ENCODE measurements around the gene PDCD7.
"Not testable (repeated sequence)": the region's sequence is repeated elsewhere in the genome, so short reads cannot be mapped to it uniquely, and the experiment has no call there.

PDCD7 gene

GRCh38 chr15:65077981-65078352 is 55.6 kb downstream of the PDCD7 start:
- Histone ChIP-seq H3K9ac (ENCODE audit: low read length) (no peak overlapping the region), H3K9me3 (ENCODE audit: control insufficient read depth, low read depth, low read length) (no peaks in the 10 kb centered on the region), H3K36me3 (ENCODE audit: control insufficient read depth, low read depth, low read length) (no peaks in the 10 kb centered on the region), H3K4me3 (ENCODE audit: low read length) (no peak overlapping the region), H3K27ac (ENCODE audit: low read length) (no peak overlapping the region), H3K27me3 (ENCODE audit: control insufficient read depth, insufficient read depth, low read length) (no peaks in the 10 kb centered on the region), H3K4me1 (ENCODE audit: control insufficient read depth, low read depth, low read length) (peaks cover 9% of the 10 kb centered on the region)

GRCh38 chr15:65077291-65077980 is 56.2 kb downstream of the PDCD7 start:
- no peak overlapping the region for H3K4me3 ChIP-seq (ENCODE audit: low read length)
- no peaks in the 10 kb centered on the region for H3K27me3 ChIP-seq (ENCODE audit: control insufficient read depth, insufficient read depth, low read length)
- no peak overlapping the region for H3K27ac ChIP-seq (ENCODE audit: low read length)
- H3K4me1 ChIP-seq (ENCODE audit: control insufficient read depth, low read depth, low read length) = peaks cover 4% of the 10 kb centered on the region
- no peak overlapping the region for H3K9ac ChIP-seq (ENCODE audit: low read length)
- no peaks in the 10 kb centered on the region for H3K9me3 ChIP-seq (ENCODE audit: control insufficient read depth, low read depth, low read length)
- H3K36me3 ChIP-seq (ENCODE audit: control insufficient read depth, low read depth, low read length) = no peaks in the 10 kb centered on the region

GRCh38 chr15:65076486-65077290 is 56.9 kb downstream of the PDCD7 start, which contains the start of gene KBTBD13:
KBTBD13 (plus strand) TSS chr15:65076746; CDS start chr15:65076816, 70 bp downstream.
- Histone ChIP-seq H3K9ac (ENCODE audit: low read length) (no peak within 1 kb of the TSS), H3K36me3 (ENCODE audit: control insufficient read depth, low read depth, low read length) (no peaks in the 10 kb centered on the region), H3K27ac (ENCODE audit: low read length) (no peak within 1 kb of the TSS), H3K9me3 (ENCODE audit: control insufficient read depth, low read depth, low read length) (no peaks in the 10 kb centered on the region), H3K4me3 (ENCODE audit: low read length) (no peak within 1 kb of the TSS), H3K4me1 (ENCODE audit: control insufficient read depth, low read depth, low read length) (no peaks in the 10 kb centered on the region), H3K27me3 (ENCODE audit: control insufficient read depth, insufficient read depth, low read length) (no peaks in the 10 kb centered on the region)

- not testable (repeated sequence) for H3K36me3 ChIP-seq (ENCODE audit: control insufficient read depth, low read depth, low read length); H3K27ac ChIP-seq (ENCODE audit: low read length); H3K27me3 ChIP-seq (ENCODE audit: control insufficient read depth, insufficient read depth, low read length); H3K4me3 ChIP-seq (ENCODE audit: low read length); H3K9ac ChIP-seq (ENCODE audit: low read length); H3K4me1 ChIP-seq (ENCODE audit: control insufficient read depth, low read depth, low read length); H3K9me3 ChIP-seq (ENCODE audit: control insufficient read depth, low read depth, low read length)
Observed at GRCh38 chr15:65075607-65076395, 57.8 kb downstream of the PDCD7 start.

GRCh38 chr15:65074946-65075345 is 58.7 kb downstream of the PDCD7 start:
- H3K27ac ChIP-seq (ENCODE audit: low read length); H3K27me3 ChIP-seq (ENCODE audit: control insufficient read depth, insufficient read depth, low read length); H3K4me3 ChIP-seq (ENCODE audit: low read length); H3K9me3 ChIP-seq (ENCODE audit: control insufficient read depth, low read depth, low read length); H3K36me3 ChIP-seq (ENCODE audit: control insufficient read depth, low read depth, low read length); H3K9ac ChIP-seq (ENCODE audit: low read length); H3K4me1 ChIP-seq (ENCODE audit: control insufficient read depth, low read depth, low read length): not testable (repeated sequence)

- Histone ChIP-seq H3K4me1 (ENCODE audit: control insufficient read depth, low read depth, low read length) (peaks cover 4% of the 10 kb centered on the region), H3K36me3 (ENCODE audit: control insufficient read depth, low read depth, low read length) (no peaks in the 10 kb centered on the region), H3K27ac (ENCODE audit: low read length) (no peak overlapping the region), H3K27me3 (ENCODE audit: control insufficient read depth, insufficient read depth, low read length) (peaks cover under 1% of the 10 kb centered on the region), H3K9ac (ENCODE audit: low read length) (no peak overlapping the region), H3K4me3 (ENCODE audit: low read length) (no peak overlapping the region), H3K9me3 (ENCODE audit: control insufficient read depth, low read depth, low read length) (no peaks in the 10 kb centered on the region)
Observed at GRCh38 chr15:65072617-65073016, 61.0 kb downstream of the PDCD7 start.

- Histone ChIP-seq H3K36me3 (ENCODE audit: control insufficient read depth, low read depth, low read length) (no peaks in the 10 kb centered on the region), H3K4me1 (ENCODE audit: control insufficient read depth, low read depth, low read length) (peaks cover 6% of the 10 kb centered on the region), H3K4me3 (ENCODE audit: low read length) (no peak overlapping the region), H3K27me3 (ENCODE audit: control insufficient read depth, insufficient read depth, low read length) (peaks cover 6% of the 10 kb centered on the region), H3K27ac (ENCODE audit: low read length) (no peak overlapping the region), H3K9me3 (ENCODE audit: control insufficient read depth, low read depth, low read length) (no peaks in the 10 kb centered on the region), H3K9ac (ENCODE audit: low read length) (no peak overlapping the region)
Observed at GRCh38 chr15:65072027-65072426, 61.6 kb downstream of the PDCD7 start.

GRCh38 chr15:65071381-65071811 is 62.2 kb downstream of the PDCD7 start:
- no peak overlapping the region for H3K27ac ChIP-seq (ENCODE audit: low read length)
- H3K36me3 ChIP-seq (ENCODE audit: control insufficient read depth, low read depth, low read length) = no peaks in the 10 kb centered on the region
- H3K9ac ChIP-seq (ENCODE audit: low read length) = no peak overlapping the region

GRCh38 chr15:65069779-65070546 is 63.6 kb downstream of the PDCD7 start:
- Histone ChIP-seq H3K4me1 (ENCODE audit: control insufficient read depth, low read depth, low read length) (peaks cover 12% of the 10 kb centered on the region), H3K4me3 (ENCODE audit: low read length) (no peak overlapping the region), H3K27me3 (ENCODE audit: control insufficient read depth, insufficient read depth, low read length) (peaks cover 10% of the 10 kb centered on the region), H3K9ac (ENCODE audit: low read length) (no peak overlapping the region), H3K27ac (ENCODE audit: low read length) (no peak overlapping the region), H3K36me3 (ENCODE audit: control insufficient read depth, low read depth, low read length) (no peaks in the 10 kb centered on the region), H3K9me3 (ENCODE audit: control insufficient read depth, low read depth, low read length) (no peaks in the 10 kb centered on the region)

More at GRCh38 chr15:65071381-65071811, 62.2 kb downstream of the PDCD7 start:
- Histone ChIP-seq H3K4me1 (ENCODE audit: control insufficient read depth, low read depth, low read length) (peaks cover 12% of the 10 kb centered on the region), H3K4me3 (ENCODE audit: low read length) (no peak overlapping the region), H3K9me3 (ENCODE audit: control insufficient read depth, low read depth, low read length) (no peaks in the 10 kb centered on the region), H3K27me3 (ENCODE audit: control insufficient read depth, insufficient read depth, low read length) (peaks cover 10% of the 10 kb centered on the region)

- no peak overlapping the region for H3K27ac ChIP-seq (ENCODE audit: low read length)
- H3K4me1 ChIP-seq (ENCODE audit: control insufficient read depth, low read depth, low read length) = peaks cover 12% of the 10 kb centered on the region
- no peak overlapping the region for H3K4me3 ChIP-seq (ENCODE audit: low read length)
- no peak overlapping the region for H3K9ac ChIP-seq (ENCODE audit: low read length)
- H3K36me3 ChIP-seq (ENCODE audit: control insufficient read depth, low read depth, low read length) = no peaks in the 10 kb centered on the region
- no peaks in the 10 kb centered on the region for H3K9me3 ChIP-seq (ENCODE audit: control insufficient read depth, low read depth, low read length)
- H3K27me3 ChIP-seq (ENCODE audit: control insufficient read depth, insufficient read depth, low read length) = peaks cover 10% of the 10 kb centered on the region
Observed at GRCh38 chr15:65069179-65069578, 64.4 kb downstream of the PDCD7 start.

GRCh38 chr15:65068403-65068788 is 65.2 kb downstream of the PDCD7 start:
- H3K27ac ChIP-seq (ENCODE audit: low read length) = no peak overlapping the region
- H3K9ac ChIP-seq (ENCODE audit: low read length) = no peak overlapping the region
- H3K4me3 ChIP-seq (ENCODE audit: low read length) = peak overlapping the region; percentile 64

More at GRCh38 chr15:65068403-65068788, 65.2 kb downstream of the PDCD7 start:
- Histone ChIP-seq H3K4me1 (ENCODE audit: control insufficient read depth, low read depth, low read length) (peaks cover 12% of the 10 kb centered on the region), H3K36me3 (ENCODE audit: control insufficient read depth, low read depth, low read length) (no peaks in the 10 kb centered on the region), H3K27me3 (ENCODE audit: control insufficient read depth, insufficient read depth, low read length) (peaks cover 10% of the 10 kb centered on the region), H3K9me3 (ENCODE audit: control insufficient read depth, low read depth, low read length) (no peaks in the 10 kb centered on the region)
